ENCODE results near the gene TMC1. TPM values are rescaled to one million over a fixed set of nuclear protein-coding genes. Genes with fewer than 3 reads are reported as not detected.
A peak's percentile ranks its signal among the peaks of the same experiment; 100 is the strongest.

Gene TMC1
- total RNA-seq, 6 donors from 2014 or later = 0.67 TPM; not detected in 5

GRCh38 chr9:72534931-72535330 is 13.5 kb downstream of the TMC1 start:
- DNase-seq = no peak
- ATAC-seq (ENCODE audit: low FRiP score in 2 of 2) = no peak
- no peaks in the 10 kb centered on the region for H3K4me1 ChIP-seq
- H3K4me3 ChIP-seq = no peak overlapping the region
- H3K27ac ChIP-seq = no peak overlapping the region
- TF ChIP-seq POLR2AphosphoS5 (IDR thresholded peaks at IDR 0.05) (no peak), POLR2A (IDR thresholded peaks at IDR 0.05) (no peak), EP300 (IDR thresholded peaks at IDR 0.05) (no peak), CTCF (IDR thresholded peaks at IDR 0.05) (no peak)
- WGBS, 2 donors = 84 to 93% methylated on average over 4 of the region's 4 CpGs
- no peaks in the 10 kb centered on the region for H3K27me3 ChIP-seq
- no peaks in the 10 kb centered on the region for H3K36me3 ChIP-seq
- peaks cover 0 to 6% (median 2%) of the 10 kb centered on the region in 4 donors for H3K9me3 ChIP-seq

DNA sequence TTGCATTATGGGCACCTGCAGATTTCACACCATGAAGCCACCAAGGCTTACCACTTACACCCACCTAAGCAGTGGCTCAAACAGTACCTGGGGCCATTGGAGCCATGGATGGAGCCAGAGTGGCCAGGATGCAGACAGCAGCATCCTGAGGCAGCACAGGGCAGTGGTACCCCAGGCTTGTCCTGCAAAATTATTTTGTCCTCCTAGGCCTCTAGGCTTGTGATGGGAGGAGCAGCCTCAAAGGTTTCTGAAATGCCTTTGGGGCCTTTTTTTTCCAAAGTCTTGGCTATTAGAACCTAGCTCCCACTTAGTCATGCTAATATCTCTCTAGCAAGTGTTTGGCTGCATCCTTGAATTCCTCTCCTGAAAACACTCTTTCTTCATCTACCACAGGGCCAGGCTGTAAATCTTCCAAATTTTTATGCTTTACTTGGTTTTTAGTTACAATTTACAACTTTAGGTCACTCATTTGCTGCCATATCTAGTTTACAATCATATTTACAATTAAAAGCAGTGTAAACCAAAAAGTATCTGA is 15.7 kb downstream of the TMC1 start:
- Histone ChIP-seq H3K36me3 (no peaks in the 10 kb centered on the region), H3K27ac (no peak overlapping the region), H3K4me1 (peaks cover 0 to 9% (median 1%) of the 10 kb centered on the region in 4 donors), H3K27me3 (no peaks in the 10 kb centered on the region), H3K4me3 (no peak overlapping the region), H3K9me3 (peaks cover 0 to 6% (median 2%) of the 10 kb centered on the region in 4 donors)
- no peak for DNase-seq
- ATAC-seq (ENCODE audit: low FRiP score in 2 of 2) = no peak
- TF ChIP-seq POLR2AphosphoS5 (IDR thresholded peaks at IDR 0.05) (no peak), EP300 (IDR thresholded peaks at IDR 0.05) (no peak), POLR2A (IDR thresholded peaks at IDR 0.05) (no peak), CTCF (IDR thresholded peaks at IDR 0.05) (no peak)

- Histone ChIP-seq H3K4me1 (peaks cover 0 to 9% (median 3%) of the 10 kb centered on the region in 4 donors), H3K36me3 (no peaks in the 10 kb centered on the region), H3K27me3 (no peaks in the 10 kb centered on the region), H3K4me3 (no peak overlapping the region), H3K27ac (no peak overlapping the region), H3K9me3 (peaks cover 0 to 6% (median 2%) of the 10 kb centered on the region in 4 donors)
- WGBS, 2 donors = 91 to 94% methylated on average over 1 of the region's 1 CpG
- TF ChIP-seq POLR2AphosphoS5 (IDR thresholded peaks at IDR 0.05) (no peak), CTCF (IDR thresholded peaks at IDR 0.05) (no peak), EP300 (IDR thresholded peaks at IDR 0.05) (no peak), POLR2A (IDR thresholded peaks at IDR 0.05) (no peak)
- ATAC-seq (ENCODE audit: low FRiP score in 2 of 2) (no peak), DNase-seq (no peak)
These were observed 16.3 kb downstream of the TMC1 start for GRCh38 chr9:72537671-72538070.

GRCh38 chr9:72538921-72539702 is 17.7 kb downstream of the TMC1 start:
- TF ChIP-seq POLR2AphosphoS5 (IDR thresholded peaks at IDR 0.05) (no peak), POLR2A (IDR thresholded peaks at IDR 0.05) (no peak), EP300 (IDR thresholded peaks at IDR 0.05) (no peak), CTCF (IDR thresholded peaks at IDR 0.05) (no peak)
- Histone ChIP-seq H3K4me1 (peaks cover 0 to 9% (median 3%) of the 10 kb centered on the region in 4 donors), H3K4me3 (no peak overlapping the region), H3K27ac (peak overlapping the region in 1 of 4 donors; percentile 66), H3K36me3 (no peaks in the 10 kb centered on the region), H3K27me3 (no peaks in the 10 kb centered on the region), H3K9me3 (peaks cover 0 to 6% (median 2%) of the 10 kb centered on the region in 4 donors)
- 81 to 83% methylated on average over 4 of the region's 4 CpGs for WGBS, 2 donors
- DNase-seq (no peak), ATAC-seq (ENCODE audit: low FRiP score in 2 of 2) (no peak)

Measured in upper lobe of left lung (tissue), 6 donors.